Measurements from ENCODE around the gene SEMA4C. TPM values are rescaled to one million over a fixed set of nuclear protein-coding genes. Genes with fewer than 3 reads are reported as not detected.
A peak's percentile ranks its signal among the peaks of the same experiment; 100 is the strongest.

The SEMA4C gene
- total and polyA plus RNA-seq, 11 donors: 11.7 to 29.6 (median 20.6) TPM

DNA sequence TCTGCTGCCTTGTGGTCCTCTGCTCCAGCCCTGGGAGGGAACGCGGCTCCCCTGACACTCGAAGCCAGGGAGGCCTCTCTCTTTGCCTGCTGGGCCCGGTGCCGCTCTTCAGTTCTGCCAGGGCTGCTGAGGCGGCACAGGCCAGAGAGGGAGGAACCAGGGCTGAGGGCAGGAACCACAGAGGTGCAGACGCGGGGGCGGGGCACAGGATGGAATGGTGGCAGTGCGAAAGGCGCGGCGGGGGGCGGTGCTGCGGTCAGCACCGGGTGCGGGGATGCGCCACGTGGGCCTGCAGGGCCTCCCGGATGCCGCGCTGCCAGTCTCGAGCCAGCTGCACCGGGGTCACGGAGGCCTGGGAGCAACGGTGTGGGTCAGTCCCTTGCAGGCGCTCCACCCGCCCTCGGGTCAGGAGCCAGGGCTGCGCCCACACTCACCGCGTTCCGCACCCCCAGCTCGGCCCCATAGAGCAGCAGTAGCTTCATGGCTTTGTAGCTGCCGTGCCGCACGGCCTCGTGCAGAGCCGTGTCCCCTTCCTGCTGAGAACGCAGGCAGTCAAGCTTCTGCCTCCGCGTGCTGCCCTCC lies 30.5 kb downstream of the SEMA4C start:
- peak in 1 of 4 donors; percentile 7 for ATAC-seq
- intact Hi-C loops (cut with DNase I): no loop called here

DNA sequence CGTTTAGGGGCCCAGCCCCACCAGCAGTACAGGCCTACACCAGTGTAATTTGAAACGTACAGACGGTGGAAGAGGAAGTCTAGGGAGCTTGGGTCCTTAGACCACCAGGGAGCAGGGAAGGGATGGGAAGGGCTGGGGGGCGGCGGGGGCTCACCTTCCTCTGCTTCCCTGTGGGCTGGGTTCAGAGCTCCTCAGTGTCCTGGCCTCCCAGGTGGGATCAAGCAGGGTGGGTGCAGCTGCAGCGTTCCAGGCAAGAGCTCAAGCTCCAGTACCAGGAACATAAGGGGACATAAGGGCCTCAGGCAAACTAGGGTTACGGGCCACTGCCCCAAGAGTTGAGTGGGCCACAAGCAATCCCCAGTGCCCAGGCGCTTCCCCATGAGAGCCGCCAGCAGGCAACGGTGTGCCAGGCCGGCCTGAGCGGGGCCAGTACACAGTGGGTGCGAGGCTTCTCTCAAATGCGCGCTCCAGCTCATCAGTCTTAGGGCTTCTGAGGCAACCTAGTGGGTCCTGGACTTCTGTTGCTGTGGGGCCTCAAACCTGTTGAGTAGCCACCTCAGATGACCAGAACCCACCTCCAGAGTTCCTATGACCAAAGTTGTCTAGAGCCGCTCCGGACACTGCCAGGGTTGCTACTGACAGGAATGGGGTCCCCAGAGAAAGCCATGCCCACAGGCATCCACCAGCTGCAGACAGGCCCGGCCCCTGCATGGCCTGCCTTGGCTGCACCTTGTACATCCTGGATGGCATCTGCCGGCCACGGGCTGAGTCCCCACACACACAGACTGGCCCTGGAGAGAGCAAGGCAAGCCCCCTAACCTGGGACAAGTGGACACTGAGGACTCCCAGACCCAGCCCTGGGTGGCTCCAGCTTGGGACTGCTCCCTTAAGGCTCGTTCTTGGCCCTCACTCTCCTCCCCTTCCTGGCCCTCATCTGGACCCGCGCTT lies 31.3 kb downstream of the SEMA4C start:
- peaks cover 0 to 48% (median 24%) of the 10 kb centered on the region in 9 donors for H3K36me3 ChIP-seq
- no peaks in the 10 kb centered on the region for H3K9me3 ChIP-seq
- ATAC-seq (no peak), DNase-seq (no peak)
- H3K4me3 ChIP-seq: peak overlapping the region in 1 of 12 donors; percentile 34
- intact Hi-C loops (cut with DNase I): no loop called here
- H3K27me3 ChIP-seq: no peaks in the 10 kb centered on the region
- TF ChIP-seq, protein P1, sequence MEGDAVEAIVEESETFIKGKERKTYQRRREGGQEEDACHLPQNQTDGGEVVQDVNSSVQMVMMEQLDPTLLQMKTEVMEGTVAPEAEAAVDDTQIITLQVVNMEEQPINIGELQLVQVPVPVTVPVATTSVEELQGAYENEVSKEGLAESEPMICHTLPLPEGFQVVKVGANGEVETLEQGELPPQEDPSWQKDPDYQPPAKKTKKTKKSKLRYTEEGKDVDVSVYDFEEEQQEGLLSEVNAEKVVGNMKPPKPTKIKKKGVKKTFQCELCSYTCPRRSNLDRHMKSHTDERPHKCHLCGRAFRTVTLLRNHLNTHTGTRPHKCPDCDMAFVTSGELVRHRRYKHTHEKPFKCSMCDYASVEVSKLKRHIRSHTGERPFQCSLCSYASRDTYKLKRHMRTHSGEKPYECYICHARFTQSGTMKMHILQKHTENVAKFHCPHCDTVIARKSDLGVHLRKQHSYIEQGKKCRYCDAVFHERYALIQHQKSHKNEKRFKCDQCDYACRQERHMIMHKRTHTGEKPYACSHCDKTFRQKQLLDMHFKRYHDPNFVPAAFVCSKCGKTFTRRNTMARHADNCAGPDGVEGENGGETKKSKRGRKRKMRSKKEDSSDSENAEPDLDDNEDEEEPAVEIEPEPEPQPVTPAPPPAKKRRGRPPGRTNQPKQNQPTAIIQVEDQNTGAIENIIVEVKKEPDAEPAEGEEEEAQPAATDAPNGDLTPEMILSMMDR (IDR thresholded peaks at IDR 0.05): no peak
- no peak for TF ChIP-seq POLR2A (IDR thresholded peaks at IDR 0.05)
- H3K27ac ChIP-seq: no peak overlapping the region
- H3K4me1 ChIP-seq: peaks cover 0 to 32% (median 8%) of the 10 kb centered on the region in 12 donors
- WGBS, 4 donors: 78 to 88% (median 87%) methylated on average over 9 to 23 of the region's 23 CpGs

More for the DNA sequence above, 30.5 kb downstream of the SEMA4C start:
- peak in 2 of 5 donors; percentile 53 to 81 for DNase-seq
- Histone ChIP-seq H3K36me3 (peaks cover 0 to 40% (median 23%) of the 10 kb centered on the region in 9 donors), H3K4me3 (peak overlapping the region in 1 of 12 donors; percentile 34), H3K4me1 (peaks cover 0 to 38% (median 9%) of the 10 kb centered on the region in 12 donors), H3K9me3 (no peaks in the 10 kb centered on the region), H3K27ac (peak overlapping the region in 1 of 12 donors; percentile 7), H3K27me3 (no peaks in the 10 kb centered on the region)
- WGBS, 4 donors: 36 to 52% (median 42%) methylated on average over 29 to 42 of the region's 42 CpGs
- TF ChIP-seq, protein P1 (IDR thresholded peaks at IDR 0.05): no peak
- TF ChIP-seq POLR2A (IDR thresholded peaks at IDR 0.05): no peak

DNA sequence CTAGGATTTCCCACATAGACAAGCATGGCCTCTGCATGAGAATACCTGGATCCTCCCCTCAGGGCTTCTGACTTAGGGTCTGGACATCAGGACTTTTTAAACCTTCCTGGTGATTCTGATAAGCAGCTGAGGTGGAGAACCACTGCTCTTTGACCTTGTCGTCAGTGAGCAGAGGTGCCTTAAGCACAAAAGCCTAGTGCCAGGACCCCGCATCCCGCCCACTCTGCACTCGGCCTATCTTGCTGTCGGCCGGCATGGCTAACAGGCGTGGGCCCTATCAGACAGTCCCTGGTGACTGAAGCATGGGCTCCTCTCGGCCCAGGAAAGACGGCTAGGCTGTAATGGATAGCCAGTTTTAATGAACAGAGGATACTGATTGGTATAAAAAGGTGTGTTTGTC lies 32.3 kb downstream of the SEMA4C start:
- DNase-seq (no peak), ATAC-seq (no peak)
- intact Hi-C loops (cut with DNase I): no loop called here
- no peak overlapping the region for H3K27ac ChIP-seq
- WGBS, 4 donors: 62 to 88% (median 85%) methylated on average over 7 to 9 of the region's 9 CpGs
- no peak overlapping the region for H3K4me3 ChIP-seq
- H3K4me1 ChIP-seq: peaks cover 0 to 33% (median 13%) of the 10 kb centered on the region in 12 donors
- H3K36me3 ChIP-seq: peaks cover 0 to 54% (median 33%) of the 10 kb centered on the region in 9 donors
- H3K9me3 ChIP-seq: no peaks in the 10 kb centered on the region
- no peak for TF ChIP-seq POLR2A (IDR thresholded peaks at IDR 0.05)
- TF ChIP-seq, protein P1 (IDR thresholded peaks at IDR 0.05): no peak
- no peaks in the 10 kb centered on the region for H3K27me3 ChIP-seq

DNA sequence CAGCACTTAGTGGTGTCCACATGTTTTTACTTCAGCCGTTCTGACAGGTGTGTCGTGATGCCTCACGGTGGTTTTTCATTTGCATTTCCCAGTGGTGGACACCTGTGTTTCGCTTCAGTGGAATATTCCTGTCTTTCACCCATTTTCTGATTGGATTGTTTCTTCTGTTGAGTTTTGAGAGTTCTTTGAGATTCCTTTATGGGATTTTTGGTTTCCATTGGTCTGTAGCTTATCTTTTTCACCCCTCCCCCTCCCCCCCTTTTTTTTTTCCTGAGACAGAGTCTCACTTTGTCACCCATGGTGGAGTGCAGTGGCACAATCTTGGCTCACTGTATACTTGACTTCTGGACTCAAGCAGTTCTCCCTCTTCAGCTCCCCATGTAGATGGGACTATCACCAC lies 34.0 kb downstream of the SEMA4C start:
- H3K36me3 ChIP-seq: peaks cover 0 to 71% (median 50%) of the 10 kb centered on the region in 9 donors
- no peak for ATAC-seq
- TF ChIP-seq, protein P1 (IDR thresholded peaks at IDR 0.05): no peak

More for the DNA sequence above, 34.0 kb downstream of the SEMA4C start:
- intact Hi-C loops (cut with DNase I): no loop called here
- DNase-seq: no peak
- Histone ChIP-seq H3K4me3 (no peak overlapping the region), H3K4me1 (peaks cover 0 to 35% (median 12%) of the 10 kb centered on the region in 12 donors), H3K27me3 (no peaks in the 10 kb centered on the region), H3K9me3 (no peaks in the 10 kb centered on the region), H3K27ac (no peak overlapping the region)
- WGBS, 4 donors: 82 to 96% (median 94%) methylated on average over 4 of the region's 4 CpGs

All from heart left ventricle (tissue), 16 donors.